ENCODE measurements around the gene MEAK7. TPM values are rescaled to one million over a fixed set of nuclear protein-coding genes. Genes with fewer than 3 reads are reported as not detected.

MEAK7 gene
- total RNA-seq, 1 donor from 2014 or later: 13.0 TPM

DNA sequence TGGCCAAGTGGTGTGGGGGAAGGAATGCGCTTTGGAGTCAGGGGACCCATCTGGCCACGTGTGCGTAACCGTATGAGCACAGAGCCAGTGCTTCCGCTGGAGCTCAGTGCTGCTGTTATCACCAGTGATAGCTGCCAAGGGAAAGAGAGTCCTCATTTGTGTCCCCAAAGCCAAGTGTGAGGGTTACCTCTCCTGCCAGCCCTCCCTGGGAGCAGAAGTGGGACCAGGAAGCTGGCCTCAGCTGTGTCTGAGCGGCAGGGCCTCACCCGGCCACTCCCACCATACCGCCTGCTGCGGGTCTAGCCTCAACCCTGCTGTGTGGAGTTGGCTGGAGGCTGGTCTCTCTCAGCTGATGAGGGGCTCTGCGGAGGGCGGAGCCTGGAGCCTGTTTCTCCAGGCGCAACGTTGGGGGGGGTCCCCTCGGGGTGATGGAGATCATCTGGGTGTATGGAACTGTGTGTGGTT is 44.5 kb downstream of the MEAK7 start:
- Histone ChIP-seq H3K36me3 (peaks cover 24% of the 10 kb centered on the region), H3K4me3 (no peak overlapping the region), H3K9me3 (no peaks in the 10 kb centered on the region), H3K4me1 (no peaks in the 10 kb centered on the region), H3K27ac (no peak overlapping the region), H3K27me3 (ENCODE audit: low read depth) (no peaks in the 10 kb centered on the region)
- DNase-seq (peak; percentile 28), ATAC-seq (peak; percentile 15 to 41)
- intact Hi-C loops (cut with DNase I): no loop called here
- no peak for TF ChIP-seq CTCF (IDR thresholded peaks at IDR 0.05)

GRCh38 chr16:84459533-84459894 is 44.9 kb downstream of the MEAK7 start:
- DNase-seq: no peak
- Histone ChIP-seq H3K9me3 (no peaks in the 10 kb centered on the region), H3K27me3 (ENCODE audit: low read depth) (no peaks in the 10 kb centered on the region), H3K4me3 (no peak overlapping the region), H3K4me1 (no peaks in the 10 kb centered on the region), H3K27ac (no peak overlapping the region), H3K36me3 (peaks cover 24% of the 10 kb centered on the region)
- intact Hi-C loops (cut with DNase I): no loop called here
- no peak for TF ChIP-seq CTCF (IDR thresholded peaks at IDR 0.05)
- no peak for ATAC-seq

DNA sequence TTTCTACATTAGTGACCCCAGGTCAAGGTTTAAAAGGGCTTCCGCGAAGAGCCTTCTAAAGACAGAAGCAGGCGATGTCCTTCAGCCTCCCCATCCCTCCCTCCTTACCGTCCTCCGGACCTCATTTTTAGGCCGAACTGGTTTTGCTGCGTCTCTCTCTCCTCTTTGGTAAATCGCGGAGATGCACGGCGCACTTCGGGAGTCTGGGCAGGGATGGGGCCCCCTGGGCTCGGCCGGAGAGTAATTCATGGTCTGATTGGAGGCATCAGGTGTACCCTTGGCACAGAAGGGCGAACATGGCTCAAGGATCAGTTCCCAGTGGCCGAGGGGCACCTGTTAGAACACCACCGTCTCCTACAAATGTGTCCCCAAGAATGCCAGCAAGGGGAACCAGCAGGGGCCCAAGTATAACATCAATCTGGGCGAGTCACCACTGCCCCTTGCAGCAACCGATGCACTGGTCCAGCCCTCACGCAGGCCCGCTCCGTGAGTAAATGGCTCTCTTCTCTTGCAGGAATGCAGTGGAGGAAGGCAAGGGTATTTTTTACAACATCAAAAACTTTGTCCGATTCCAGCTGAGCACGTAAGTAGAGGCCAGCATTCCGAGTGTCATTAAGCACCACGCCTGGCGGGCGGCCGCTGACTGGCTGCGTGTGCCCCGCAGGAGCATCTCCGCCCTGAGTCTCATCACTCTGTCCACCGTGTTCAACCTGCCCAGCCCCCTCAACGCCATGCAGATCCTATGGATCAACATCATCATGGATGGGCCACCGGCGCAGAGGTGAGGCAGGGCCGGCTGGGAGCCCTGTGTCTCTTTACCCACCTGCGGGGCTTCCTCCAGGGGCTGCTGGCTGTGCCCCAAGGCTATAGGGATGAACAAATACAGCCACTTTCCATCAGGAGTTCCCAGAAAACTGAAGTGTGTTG is 45.6 kb downstream of the MEAK7 start:
- no peak for TF ChIP-seq CTCF (IDR thresholded peaks at IDR 0.05)
- DNase-seq (peak; percentile 25), ATAC-seq (no peak)
- no peaks in the 10 kb centered on the region for H3K9me3 ChIP-seq
- no peaks in the 10 kb centered on the region for H3K4me1 ChIP-seq
- H3K27ac ChIP-seq: no peak overlapping the region
- H3K36me3 ChIP-seq: peaks cover 20% of the 10 kb centered on the region
- H3K4me3 ChIP-seq: no peak overlapping the region
- no peaks in the 10 kb centered on the region for H3K27me3 ChIP-seq (ENCODE audit: low read depth)
- intact Hi-C loops (cut with DNase I): no loop called here

- TF ChIP-seq CTCF (IDR thresholded peaks at IDR 0.05): no peak
- no peaks in the 10 kb centered on the region for H3K27me3 ChIP-seq (ENCODE audit: low read depth)
- intact Hi-C loops (cut with DNase I): no loop called here
- no peaks in the 10 kb centered on the region for H3K9me3 ChIP-seq
- no peak overlapping the region for H3K4me3 ChIP-seq
- H3K36me3 ChIP-seq: no peaks in the 10 kb centered on the region
- no peak overlapping the region for H3K27ac ChIP-seq
- ATAC-seq (no peak), DNase-seq (no peak)
- no peaks in the 10 kb centered on the region for H3K4me1 ChIP-seq
Observed at GRCh38 chr16:84455031-84455430, 49.4 kb downstream of the MEAK7 start.

Other genes with a start within 250 kb of the MEAK7 start
- 18.0 TPM for gene WFDC1, start 209.8 kb downstream of the MEAK7 start, total RNA-seq
- 56.2 TPM for gene ATP2C2, start 136.1 kb downstream of the MEAK7 start, total RNA-seq
- gene COTL1, start 113.4 kb upstream of the MEAK7 start, total RNA-seq: 221 TPM
- 53.0 TPM for gene KLHL36, start 143.9 kb upstream of the MEAK7 start, total RNA-seq
- gene USP10, start 195.3 kb upstream of the MEAK7 start, total RNA-seq: 62.7 TPM